Measurements from ENCODE around the gene GRIK4.

The GRIK4 gene

GRCh38 chr11:120642196-120642894, 130.8 kb downstream of the GRIK4 start:
- no peak for DNase-seq

GRCh38 chr11:120643284-120643683, 131.7 kb downstream of the GRIK4 start:
- DNase-seq: no peak

GRCh38 chr11:120645639-120646038, 134.1 kb downstream of the GRIK4 start:
- no peak for DNase-seq

GRCh38 chr11:120646206-120646605, 134.7 kb downstream of the GRIK4 start:
- no peak for DNase-seq

- no peak for DNase-seq
Observed at GRCh38 chr11:120647681-120648080, 136.1 kb downstream of the GRIK4 start.

- no peak for DNase-seq
Observed at GRCh38 chr11:120648771-120649170, 137.2 kb downstream of the GRIK4 start.

- DNase-seq: no peak
Observed at GRCh38 chr11:120649316-120649715, 137.8 kb downstream of the GRIK4 start.

- DNase-seq: no peak
Observed at GRCh38 chr11:120651396-120651795, 139.8 kb downstream of the GRIK4 start.

- DNase-seq: no peak
Observed at GRCh38 chr11:120651836-120652235, 140.3 kb downstream of the GRIK4 start.

GRCh38 chr11:120652705-120653335, 141.3 kb downstream of the GRIK4 start:
- DNase-seq: no peak

- DNase-seq: no peak
Observed at GRCh38 chr11:120655589-120655988, 144.0 kb downstream of the GRIK4 start.

- DNase-seq: no peak
Observed at GRCh38 chr11:120657306-120658070, 145.9 kb downstream of the GRIK4 start.

- DNase-seq: no peak
Observed at GRCh38 chr11:120658071-120658423, 146.5 kb downstream of the GRIK4 start.

- no peak for DNase-seq
Observed at GRCh38 chr11:120659076-120659475, 147.5 kb downstream of the GRIK4 start.

GRCh38 chr11:120660024-120660565, 148.5 kb downstream of the GRIK4 start:
- DNase-seq: no peak

- DNase-seq: no peak
Observed at GRCh38 chr11:120662071-120662676, 150.6 kb downstream of the GRIK4 start.

GRCh38 chr11:120663142-120663541, 151.6 kb downstream of the GRIK4 start:
- DNase-seq: no peak

- no peak for DNase-seq
Observed at GRCh38 chr11:120666121-120666639, 154.6 kb downstream of the GRIK4 start.

- no peak for DNase-seq
Observed at GRCh38 chr11:120667281-120667680, 155.7 kb downstream of the GRIK4 start.

GRCh38 chr11:120667934-120668333, 156.4 kb downstream of the GRIK4 start:
- no peak for DNase-seq

- DNase-seq: no peak
Observed at GRCh38 chr11:120668537-120668936, 157.0 kb downstream of the GRIK4 start.

- DNase-seq: no peak
Observed at GRCh38 chr11:120674542-120674941, 163.0 kb downstream of the GRIK4 start.

- no peak for DNase-seq
Observed at GRCh38 chr11:120675171-120675570, 163.6 kb downstream of the GRIK4 start.
